Stimulated activated CD8-positive, alpha-beta memory T cell treated with anti-CD3 and anti-CD28 coated beads, Interleukin-4, amount 100 ng/mL, for 48 hours (primary cell): ENCODE data around the gene DST.

Experiments used
- DNase-seq: peaks from one replicate; pipeline ENCODE4 v3.0.0-alpha.2; 2020

Gene DST

GRCh38 chr6:56620229-56620868, 22.3 kb downstream of the DST start:
- no peak for DNase-seq

GRCh38 chr6:56618050-56618449, 24.6 kb downstream of the DST start:
- no peak for DNase-seq

GRCh38 chr6:56616967-56617366, 25.7 kb downstream of the DST start:
- DNase-seq: no peak

- DNase-seq: no peak
Measured at GRCh38 chr6:56613247-56613851, 29.3 kb downstream of the DST start.

- DNase-seq: no peak
Measured at GRCh38 chr6:56608332-56608731, 34.4 kb downstream of the DST start.

DNA sequence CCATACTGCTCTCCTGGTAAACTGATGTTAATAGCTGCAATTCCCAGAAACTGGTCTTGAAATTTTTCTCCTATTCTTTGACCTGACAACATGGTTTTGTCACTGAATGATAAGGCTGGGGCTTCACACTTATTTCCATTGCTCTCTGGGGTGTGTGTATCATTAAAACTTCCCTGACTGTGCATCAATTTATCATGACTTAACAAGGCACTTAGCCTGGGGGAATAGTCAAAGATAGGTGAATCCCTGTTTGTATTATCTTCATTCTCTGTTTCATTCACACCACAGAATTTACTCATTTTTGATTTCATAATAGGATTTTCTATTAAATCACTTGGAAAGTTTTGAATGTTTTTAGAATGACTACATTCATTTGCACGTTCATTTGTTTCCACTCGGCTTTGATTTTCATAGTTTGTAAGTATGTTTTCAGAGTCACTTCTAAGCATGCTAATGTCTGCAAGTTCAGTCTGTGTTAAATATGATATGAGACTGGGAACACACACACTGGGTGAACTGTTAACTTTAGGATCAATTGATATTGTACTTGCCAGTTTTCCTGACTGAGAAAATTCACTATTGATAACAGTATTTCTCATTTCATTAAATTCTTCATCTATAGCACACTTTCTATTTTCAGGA, 35.5 kb downstream of the DST start:
- no peak for DNase-seq

GRCh38 chr6:56605435-56605834, 37.3 kb downstream of the DST start:
- DNase-seq: no peak

GRCh38 chr6:56604186-56604585, 38.5 kb downstream of the DST start:
- DNase-seq: no peak

DNA sequence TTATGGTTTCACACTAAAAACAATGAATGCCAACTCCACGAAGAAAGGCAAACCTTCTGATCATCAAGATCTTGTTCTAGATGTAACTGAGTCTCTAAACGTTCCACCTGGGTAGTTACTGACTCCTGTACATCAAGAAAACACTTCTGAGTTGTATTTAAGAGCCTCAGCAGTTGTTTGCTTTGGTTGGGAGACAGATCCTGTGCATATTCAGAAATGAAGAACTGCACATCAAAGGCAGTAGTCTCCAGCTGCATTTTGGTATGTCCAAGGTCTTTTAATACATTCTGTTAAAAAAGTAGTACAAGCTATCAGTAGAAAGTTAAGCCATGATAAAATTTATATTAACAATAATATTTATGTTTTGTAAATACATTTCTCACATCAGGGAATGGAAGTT, 41.3 kb downstream of the DST start:
- DNase-seq: no peak

- DNase-seq: peak; percentile 59
Measured at GRCh38 chr6:56595490-56596122, 47.1 kb downstream of the DST start.

DNA sequence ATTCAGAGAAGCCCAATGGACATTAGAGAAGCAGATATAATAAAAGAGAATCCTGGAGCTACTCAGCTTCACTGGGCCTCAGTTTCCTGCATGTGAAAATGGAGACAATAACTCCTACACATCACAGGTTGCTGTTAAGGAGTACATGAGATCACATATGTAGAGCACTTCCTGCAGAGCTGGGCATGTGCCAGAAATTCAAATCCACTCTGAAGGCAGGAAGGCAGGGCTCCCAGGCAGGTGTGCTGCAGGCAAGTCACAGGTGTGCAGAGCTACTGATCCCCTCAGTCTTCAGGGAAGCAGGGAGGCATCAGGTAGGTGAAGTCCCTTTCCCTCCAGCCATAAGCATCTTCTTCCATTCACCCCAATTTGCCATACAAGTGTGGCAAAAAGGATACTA, 48.0 kb downstream of the DST start:
- DNase-seq: no peak

GRCh38 chr6:56593801-56594318, 48.8 kb downstream of the DST start:
- peak; percentile 29 for DNase-seq

DNA sequence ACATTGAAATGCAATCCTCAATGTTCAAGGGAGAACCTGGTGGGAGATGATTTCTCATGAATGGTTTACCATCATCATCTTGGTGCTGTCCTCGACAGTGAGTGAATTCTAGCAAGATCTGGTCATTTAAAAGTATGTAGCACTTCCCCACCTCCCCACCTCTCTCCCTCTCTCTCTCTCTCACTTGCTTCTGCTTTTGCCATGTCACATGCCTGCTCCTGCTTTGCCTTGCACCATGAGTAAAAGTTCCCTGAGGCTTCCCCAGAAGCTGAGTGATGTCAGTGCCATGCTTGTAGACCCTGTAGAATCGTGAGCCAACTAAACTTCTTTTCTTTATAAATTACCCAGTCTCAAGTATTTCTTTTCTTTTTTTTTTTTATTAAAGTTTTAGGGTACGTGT, 60.5 kb downstream of the DST start:
- no peak for DNase-seq

GRCh38 chr6:56581296-56581925, 61.3 kb downstream of the DST start:
- DNase-seq: no peak

DNA sequence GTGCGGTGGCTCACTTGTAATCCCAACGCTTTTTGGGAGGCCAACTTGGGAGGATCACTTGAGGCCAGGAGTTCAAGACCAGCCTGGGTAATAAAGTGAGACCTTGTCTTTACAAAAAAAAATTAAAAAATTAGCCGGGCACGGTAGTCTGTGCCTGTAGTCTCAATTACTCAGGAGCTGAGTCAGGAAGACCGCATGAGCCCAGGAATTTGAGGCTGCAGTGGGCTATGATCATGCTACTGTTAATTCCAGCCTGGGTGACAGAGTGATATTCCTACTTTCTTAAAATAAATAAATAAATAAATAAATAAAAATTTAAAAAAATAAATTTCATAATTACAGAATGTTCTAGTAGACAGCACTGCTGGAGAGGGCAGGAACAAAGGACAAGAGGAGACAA, 62.4 kb downstream of the DST start:
- no peak for DNase-seq

GRCh38 chr6:56579155-56579851, 63.4 kb downstream of the DST start:
- no peak for DNase-seq

DNA sequence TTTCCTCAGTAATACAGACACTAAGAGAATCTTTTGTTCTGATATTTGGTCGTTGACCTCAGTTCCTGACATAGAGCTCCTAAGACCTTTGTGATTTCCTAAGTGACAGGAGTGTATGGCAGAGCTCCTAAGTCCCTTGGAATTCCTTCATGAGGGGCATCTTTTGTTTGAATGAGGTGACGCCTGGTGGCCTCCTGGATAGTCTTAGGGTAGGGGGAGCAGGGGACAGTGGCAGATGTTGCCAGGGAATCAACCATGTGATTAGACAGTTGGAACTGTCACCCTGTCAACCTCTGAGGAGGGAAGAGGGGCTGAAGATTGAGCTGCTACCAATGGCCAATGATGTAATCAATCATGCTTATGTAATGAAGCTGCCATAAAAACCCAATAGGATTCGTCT, 67.0 kb downstream of the DST start:
- DNase-seq: no peak

DNA sequence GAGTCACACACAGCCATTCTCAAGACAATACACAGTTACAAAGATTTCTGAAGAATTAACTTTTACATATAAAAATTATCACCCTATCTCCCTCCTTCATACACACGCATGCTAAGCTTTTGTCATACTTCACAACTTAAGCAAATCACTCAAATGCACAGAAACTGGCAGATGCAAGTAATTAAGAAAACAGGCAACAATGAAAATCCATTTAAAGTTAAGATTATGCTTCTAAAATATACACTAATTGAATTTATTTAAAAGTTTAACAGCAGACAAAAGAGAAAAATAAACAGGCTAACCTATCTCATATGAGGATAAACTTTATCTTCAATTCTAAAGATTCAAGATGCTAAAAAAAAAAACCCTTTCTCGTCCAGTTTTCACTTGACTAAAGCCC, 68.4 kb downstream of the DST start:
- DNase-seq: no peak

DNA sequence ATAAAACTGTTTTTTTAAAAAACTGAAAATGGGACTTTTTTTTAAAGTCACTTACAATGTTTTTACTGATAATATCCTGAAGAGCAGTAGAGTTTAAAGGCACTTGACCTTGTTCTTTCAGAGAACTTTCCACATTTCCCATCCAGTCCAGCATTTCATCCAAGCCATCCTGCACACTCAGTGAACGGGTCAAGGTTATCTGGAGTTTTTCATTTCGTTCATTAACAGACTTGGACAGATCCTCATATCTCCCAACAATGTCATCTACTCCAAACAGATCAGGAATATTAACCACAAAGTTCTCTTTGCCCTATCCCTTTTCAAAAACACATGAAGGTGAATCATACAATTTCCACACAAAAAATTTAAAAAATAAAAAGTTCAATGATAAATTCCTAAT, 69.1 kb downstream of the DST start:
- DNase-seq: no peak

DNA sequence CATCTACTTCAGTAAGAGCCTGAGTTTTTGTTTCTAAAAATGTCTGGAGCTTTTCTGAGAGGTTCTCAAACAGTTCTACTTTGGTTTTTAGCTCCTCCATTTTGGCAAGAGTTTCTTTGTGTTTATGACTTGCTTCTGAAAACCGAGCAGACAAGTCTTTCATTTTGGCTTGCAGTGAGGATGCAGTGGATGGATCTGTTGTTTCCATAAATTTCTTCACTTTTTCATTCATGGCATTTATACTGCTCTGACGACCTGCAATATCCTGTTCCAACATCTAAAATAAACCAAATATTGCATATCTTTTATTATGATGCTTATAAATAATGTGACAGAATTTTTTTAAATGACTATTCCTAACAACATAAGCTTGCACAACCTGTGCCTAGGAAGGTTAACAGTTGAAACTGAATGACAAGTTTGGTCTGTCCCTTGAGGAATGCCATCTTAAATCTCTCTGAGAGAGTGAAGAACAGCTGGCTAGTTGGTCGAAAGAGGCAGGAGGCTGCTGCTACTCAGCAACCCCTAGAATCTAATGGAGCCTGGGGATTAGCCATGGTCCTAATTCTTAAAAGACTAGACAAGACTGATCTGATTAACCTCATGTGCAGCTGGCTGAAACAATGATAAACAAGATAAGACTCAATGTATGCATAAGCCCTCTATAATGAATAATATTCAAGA, 69.8 kb downstream of the DST start:
- no peak for DNase-seq

GRCh38 chr6:56571605-56572004, 71.1 kb downstream of the DST start:
- DNase-seq: no peak
